Muscle of back (tissue), 11 donors: Measurements from ENCODE around the gene PTPRN2. TPM values are rescaled to one million over a fixed set of nuclear protein-coding genes. Genes with fewer than 3 reads are reported as not detected.

Experiments
- DNase-seq, 3 donors: peaks; one replicate each; pipeline versions ENCODE4 v3.0.0 to v3.0.0-alpha.2; 2013
- polyA plus RNA-seq, 10 donors: library from polyadenylated mRNA; unstranded; fragments of 120-200 nt; gene quantifications; one replicate each; pipeline ENCODE4 v1.2.1, GENCODE V29; 2013; ENCODE audit not compliant: insufficient read length in 10 of 10

The PTPRN2 gene
- polyA plus RNA-seq, 10 donors, result 1.8 to 3.1 (median 2.1) TPM

DNA sequence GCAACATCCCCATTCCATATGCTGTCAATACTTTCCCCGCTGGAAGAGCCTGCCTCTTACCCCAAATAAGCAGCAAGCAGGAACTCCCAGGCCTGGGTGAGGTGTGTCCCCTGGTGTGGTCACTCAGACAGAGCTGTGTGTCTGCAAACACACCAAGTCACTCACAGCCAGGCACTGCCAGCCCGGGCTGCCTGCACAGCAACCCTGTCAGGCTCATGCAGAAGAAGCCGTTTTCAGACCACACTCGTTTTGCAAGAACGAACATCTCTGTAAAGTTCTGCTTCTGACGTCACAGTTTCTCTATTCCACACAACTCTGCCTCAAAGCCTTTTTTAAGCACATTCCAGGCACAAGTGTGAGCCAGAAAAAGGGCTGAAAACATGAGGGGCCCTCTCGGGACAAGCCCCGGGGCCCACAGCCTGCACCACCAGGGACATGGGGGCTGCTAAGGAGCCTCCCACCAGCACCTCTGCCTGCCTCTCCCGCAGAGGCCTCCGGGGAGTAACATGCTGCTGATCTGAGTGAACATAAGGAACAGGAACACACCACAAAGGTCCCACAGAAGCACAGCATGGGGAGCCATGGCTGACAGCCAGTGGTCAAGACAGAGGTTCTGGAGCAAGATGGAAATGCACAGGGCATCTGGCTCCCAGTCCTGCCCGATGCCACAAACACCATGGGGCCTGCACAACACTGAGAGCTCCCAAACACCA is 11.4 kb downstream of the PTPRN2 start:
- DNase-seq, result no peak

DNA sequence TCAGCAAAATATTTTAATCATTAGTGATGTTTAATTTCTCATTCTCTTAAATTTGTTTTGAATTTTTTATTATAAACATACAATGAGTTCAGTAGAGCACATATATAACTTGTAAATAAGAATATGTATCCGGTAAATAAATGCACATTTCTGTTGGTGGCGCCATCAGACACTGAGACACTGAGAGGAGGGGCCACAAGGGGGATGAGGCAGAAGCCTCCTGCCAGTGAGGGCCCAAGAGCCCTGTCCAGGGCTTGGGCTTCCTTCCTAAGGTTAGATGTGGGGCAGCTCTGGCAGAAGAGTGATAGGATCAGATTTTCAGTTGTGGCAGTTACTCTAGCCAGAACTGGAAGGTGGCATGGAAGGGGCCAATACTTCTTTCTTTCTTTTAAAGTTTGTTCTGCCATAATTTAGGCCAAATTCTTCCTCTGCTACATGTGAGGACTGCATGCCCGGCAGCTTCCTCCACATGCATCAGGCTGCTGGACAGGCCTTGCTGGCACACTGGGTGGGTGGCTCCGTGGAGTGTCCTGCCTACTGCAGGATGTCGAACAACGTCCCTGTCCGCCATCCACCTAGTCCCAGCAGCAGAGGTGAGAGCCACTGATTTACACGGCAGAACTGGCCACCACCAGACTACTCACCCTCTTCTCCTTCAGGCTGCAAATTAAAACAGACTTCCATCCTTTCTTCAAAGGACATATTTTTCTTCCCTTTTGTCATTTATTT is 13.2 kb downstream of the PTPRN2 start:
- DNase-seq, result no peak

DNA sequence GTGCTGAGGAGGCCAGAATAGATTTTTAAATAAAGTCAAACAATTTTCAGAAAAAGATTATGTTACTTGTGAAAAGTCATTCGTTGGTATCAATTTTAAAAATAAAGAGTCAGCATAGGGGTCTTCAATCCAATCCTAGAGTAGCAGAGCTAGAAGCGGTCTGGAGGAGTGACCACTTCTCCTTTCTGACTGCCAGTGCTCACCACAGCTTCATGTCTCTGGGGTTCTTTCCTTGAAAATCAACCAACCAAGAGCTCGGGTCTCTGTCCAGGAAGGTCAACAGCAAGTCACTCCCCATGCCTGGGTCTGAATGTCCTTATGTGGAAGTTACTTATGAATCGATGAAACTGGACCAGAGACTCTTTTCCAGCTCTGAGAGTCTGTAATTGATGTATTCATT is 14.3 kb downstream of the PTPRN2 start:
- DNase-seq, result no peak

DNA sequence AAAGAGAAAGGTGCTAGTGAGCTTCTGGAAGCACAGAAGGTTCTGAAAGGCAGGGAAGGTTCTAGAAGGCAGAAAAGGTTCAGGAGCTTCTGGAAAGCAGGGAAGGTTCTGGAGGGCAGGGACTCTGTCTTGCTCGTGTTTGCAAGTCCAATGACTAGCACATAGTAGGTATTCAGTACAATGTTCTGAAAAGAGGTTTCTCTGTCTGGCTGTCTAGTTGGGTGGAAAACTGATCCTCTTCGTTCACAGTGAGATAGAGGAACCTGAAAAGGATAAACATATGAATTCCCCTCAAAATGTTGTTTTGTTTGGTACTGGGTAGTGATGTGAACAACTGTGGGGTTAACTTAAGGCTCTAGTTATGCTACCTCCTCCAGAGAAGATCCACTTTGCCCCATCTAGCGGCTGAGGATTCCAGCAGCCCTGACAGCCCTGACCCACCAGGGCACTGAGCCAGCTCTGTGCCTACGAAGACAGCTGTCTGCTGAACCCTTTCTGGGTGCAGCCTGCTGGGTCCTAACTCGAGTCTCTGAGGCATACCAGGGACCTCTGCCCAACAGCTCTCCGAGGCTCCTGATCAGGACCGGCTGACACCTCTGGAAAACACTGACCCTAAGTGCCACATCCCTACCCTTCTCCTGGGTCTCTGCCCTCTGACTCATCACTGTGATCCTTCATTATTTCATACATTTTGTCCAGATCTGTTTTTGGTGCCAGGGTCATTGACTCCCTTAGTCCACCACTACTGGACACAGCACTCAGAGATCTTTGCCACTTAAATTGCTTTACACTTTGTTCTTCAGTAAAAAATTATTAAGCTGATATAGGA is 15.4 kb downstream of the PTPRN2 start:
- DNase-seq, result peak; percentile 27 to 44 (median 33)

DNA sequence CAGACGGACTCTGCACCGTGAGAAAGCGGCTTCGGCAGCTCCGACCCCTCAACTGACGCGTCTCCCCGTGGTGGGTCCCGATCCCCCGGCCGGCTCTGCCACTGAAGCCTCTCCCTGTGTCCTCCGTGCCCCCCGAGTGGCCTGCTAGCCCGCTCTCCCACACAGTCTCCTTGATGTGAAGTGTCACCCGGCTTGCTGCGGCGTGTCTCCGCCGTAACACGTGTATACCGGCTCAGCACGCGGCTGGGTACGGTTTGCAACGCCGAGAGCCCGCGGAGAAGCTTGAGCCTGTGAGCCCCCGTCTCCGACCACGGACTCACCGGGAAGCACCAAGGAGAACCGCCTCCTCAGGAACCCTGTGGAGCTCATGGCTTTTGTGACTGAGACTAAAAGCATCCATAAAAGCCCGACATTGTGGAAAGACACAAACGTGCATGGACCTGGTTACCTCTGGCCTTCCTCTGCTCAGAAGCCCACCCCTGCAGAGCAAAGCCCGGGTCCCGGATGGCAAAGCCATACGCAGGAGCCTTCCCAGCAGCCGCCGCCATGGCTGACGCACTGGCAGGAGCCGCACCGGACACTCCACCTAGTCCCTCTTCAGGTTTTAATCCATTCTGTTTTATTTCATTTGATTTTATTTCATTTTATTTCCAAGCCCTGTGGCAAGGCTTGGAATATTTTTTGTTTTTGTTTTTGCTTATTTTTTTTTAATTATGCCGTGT is 17.0 kb downstream of the PTPRN2 start:
- DNase-seq, result no peak

DNA sequence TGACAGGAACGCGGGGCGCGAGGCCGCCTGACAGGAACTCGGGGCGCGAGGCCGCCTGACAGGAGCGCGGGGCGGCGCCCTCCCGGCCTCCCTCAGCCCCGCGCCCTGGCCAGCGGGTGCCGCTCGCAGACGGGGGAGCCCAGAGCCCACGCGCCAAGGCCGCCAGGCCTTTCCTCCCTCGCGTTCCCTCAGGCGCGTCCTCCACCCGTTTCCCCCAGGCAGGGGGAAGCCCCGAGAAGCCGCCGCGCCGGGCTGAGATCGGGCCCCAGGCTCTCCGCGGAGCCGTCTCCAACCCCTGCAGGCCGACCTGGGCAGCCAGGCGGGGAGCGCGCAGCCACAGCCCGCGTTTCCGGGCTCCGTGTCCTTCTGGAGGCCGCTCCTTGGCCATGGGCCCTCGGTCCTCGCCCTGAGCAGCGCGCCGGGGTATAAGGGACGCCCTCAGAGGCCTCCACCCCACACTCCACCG is 17.7 kb downstream of the PTPRN2 start:
- no peak for DNase-seq

DNA sequence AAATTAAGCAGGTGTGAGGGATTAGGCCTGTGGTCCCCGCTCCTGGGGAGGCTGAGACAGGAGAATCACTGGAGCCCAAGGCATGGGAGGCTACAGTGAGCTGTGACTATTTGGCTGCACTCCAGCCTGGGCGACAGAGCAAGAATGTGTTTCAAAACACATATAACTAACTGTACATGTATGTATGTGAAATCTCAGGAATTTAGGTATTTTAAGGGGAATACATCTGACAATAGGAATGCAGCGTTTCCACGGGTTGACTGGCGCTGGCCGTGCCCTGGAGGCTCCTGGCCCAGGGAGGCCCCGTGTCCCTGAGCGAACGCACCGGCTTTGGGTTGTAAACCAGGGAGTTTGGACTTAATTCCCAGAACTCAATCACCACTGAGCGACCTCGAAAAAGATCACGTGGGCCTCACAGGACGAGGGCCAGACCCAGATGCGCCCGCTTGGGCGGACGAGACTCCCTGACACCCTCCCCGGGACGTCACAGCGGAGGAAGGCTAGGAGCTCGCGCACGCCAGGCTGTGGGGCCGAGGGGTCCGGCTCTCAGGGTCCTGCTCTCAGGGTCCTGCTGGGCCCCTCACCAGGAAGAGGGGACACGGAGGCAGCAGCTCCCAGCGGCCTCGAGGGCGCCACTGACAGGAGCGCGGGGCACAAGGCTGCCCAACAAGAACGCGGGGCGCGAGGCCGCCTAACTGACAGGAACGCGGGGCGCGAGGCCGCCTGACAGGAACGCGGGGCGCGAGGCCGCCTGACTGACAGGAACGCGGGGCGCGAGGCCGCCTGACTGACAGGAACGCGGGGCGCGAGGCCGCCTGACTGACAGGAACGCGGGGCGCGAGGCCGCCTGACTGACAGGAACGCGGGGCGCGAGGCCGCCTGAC is 18.4 kb downstream of the PTPRN2 start:
- no peak for DNase-seq

DNA sequence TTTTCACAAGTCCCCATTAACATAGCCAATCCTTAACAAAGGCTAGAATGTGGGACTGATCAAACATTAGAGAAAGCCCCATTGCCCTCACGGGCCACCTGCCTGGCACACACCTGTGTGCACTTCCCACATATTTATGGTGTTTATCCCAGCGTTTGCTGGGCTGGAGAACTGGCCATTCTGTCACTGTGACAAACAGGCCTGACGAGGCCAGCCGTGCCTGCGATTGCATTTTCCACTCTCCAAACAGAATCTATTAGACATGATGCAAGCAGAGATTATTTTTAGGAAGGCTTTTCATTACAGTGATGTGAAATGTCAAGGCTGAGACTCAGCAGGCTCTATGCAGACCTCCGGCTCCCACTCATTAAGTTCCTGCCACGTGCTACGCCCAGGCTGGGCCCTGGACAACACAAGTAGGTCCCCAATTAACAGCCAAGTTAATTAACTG is 20.4 kb downstream of the PTPRN2 start:
- DNase-seq, result no peak

DNA sequence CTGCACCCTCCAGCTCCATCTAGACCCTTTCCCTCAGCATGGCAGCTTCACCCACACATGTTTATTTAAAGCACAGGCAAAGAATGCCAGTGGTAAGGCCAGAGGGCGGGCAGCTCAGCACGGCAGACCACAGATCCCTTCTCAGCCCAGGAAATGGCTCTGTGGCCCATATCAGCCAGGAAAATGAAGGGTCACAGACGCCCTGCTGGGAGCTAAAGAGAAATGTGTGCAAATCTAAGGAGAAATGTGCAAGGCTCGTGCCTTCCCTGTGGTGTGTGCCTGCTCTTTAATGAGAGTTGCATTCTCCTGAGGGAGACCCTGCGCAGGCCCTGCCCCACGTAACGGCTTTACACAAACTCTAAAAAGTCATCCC is 23.0 kb downstream of the PTPRN2 start:
- no peak for DNase-seq

DNA sequence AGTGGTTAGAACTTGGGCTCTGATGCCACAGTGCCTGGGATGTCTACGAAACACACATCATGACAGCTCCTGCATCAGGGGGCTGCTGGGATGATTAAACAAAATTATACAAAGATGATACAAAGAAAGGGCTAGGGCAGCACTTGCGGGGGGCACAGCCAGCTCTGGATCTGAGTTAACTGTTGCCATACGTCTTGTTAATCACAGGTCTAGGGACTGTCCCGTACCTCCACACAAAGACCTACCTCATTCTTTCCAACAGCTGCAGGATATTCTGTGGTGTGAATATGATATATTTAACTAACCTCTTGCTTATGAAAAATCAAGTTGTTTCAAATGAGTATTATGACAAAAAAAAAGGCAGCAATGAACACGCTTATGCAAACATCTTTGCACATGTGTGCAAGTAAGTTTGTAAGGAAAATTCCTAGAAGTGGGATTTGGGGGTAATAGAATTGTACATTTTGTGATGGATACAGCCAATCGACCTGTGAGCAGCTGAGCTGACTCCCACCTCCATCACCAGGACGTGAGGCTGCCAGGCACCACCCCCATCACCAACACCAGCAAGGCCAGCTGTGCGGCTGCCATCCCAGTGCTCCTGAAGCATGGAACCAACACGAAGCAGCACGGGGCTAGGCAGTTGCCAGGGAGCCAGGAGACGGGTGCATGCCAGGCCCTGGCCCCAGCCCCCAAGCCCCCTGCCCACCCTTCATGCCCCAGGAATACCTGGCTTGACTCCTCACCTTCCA is 23.5 kb downstream of the PTPRN2 start:
- DNase-seq, result no peak

DNA sequence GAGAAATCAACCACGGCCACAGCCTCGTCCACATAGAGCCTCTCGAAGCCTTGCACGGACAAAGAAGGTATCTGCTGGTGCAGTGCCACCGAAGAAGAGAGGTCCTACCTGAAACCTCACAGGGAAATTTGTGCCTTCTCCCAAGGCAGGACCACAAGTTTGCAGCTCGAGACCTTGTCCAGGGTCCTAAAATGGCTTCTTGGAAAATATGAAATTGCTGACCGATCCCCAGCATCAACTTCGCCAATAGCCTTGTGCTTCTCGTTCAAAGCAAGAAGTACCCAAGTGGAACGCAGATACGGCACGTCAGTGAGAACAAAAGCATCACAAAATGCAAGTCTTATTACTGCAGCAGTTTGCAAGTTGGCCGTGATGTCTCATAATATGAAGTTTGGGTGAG is 24.6 kb downstream of the PTPRN2 start:
- DNase-seq, result no peak

DNA sequence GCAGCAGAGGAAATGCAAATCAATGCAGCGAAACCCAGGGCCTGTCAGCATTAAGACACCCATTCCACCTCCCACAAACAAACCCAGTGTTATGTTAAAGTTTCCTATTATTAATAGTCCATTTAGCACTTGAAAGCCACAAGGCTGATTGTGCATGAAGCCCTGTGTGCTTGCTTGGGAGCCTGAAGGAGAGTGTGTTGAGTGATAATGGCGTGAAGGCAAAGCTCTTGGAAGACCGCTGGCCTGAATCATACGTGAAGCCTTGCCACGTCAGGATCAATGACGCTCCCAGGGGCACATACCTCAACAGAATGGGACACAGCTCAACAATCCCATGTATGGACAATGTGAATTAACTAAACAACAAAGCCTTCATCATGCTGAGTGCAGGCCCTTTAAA is 25.1 kb downstream of the PTPRN2 start:
- DNase-seq, result no peak

DNA sequence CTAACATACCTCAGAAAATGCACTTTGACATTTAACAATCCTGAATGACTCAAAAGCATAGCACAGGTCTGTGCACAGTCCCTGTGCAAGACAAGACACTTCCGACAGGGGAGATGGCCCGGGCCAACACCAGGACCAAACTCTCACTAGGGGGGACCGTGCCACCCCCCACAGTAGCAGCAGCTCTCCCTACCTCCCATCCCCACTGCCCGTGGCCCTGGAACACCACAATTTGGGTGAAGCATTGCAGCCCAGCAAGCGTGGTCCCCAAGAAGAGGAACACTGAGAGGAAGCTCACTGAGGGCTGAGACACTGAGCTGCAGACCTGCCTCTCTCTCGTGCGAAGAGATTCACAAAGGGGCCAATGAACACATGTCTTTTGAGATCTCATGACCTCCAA is 26.0 kb downstream of the PTPRN2 start:
- no peak for DNase-seq

DNA sequence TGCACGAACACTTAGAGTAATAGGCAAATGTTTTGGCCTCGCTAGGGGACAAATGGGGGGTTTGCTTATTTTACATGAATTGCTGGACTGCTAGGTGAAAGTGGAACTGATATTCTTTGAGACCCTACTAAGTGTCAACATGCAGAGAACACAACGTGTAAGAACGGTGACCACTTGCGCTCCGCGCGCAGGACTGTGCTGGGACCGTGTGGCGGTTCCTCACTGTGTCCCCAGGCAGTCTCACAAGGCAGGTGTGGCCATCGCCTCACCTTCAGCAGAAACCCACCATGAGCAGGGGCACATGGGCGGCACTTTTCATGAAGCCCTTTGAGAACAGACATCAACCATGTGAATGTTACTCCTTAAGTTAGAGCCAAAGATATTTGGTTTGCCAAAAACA is 27.2 kb downstream of the PTPRN2 start:
- no peak for DNase-seq

DNA sequence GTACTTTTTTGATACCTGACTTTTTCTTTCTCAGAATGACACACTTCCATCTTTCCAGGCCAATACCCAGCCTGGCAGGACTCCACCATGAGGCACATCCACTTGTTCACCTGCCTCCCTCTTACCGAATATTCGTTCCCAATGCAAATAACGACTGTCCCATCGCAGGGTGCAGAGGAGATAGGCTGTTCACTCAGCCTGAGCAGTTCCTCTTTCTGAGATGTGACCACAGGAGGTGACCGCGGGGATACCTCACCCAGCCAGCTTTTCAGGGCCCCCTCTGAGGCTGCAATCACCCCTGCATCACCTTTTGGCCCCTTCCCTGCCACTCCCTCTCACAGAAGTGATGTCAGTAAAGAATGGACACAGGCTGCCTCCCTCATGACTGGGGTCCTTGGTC is 28.3 kb downstream of the PTPRN2 start:
- DNase-seq, result no peak

DNA sequence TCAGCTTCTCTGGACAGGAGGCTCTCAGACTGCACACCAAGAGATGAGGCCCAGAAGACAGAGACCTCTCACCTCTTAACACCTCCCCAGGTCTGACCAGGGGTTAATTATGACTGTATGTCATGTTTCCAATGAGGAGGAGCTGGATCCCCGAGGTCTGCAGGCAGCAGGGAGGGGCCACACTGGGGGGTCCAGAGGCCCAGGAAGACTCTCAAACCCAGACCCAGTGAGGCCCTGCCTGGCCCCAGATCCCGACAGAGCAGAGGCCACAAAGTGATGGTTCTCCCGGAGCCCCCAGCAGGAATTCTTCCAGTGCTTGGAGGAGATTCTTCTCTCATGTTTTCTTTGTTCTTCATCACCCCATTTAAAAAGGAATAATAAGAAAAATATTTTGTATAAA is 28.8 kb downstream of the PTPRN2 start:
- no peak for DNase-seq

DNA sequence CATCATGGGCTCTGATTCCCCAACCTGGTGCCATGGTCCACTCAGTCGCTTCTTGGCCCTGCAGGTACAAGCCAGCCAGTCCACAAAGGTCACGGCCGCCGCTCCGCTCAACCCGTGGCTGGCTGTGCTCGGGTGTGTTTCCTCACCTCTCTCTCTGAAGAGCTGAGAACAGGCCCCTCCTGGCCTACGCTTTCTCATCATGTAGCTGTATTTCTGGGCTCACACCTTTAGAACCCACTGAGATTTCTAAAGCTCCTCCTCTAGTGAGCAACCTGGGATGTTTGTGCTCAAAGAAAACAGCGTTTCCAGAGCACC is 30.2 kb downstream of the PTPRN2 start:
- no peak for DNase-seq

DNA sequence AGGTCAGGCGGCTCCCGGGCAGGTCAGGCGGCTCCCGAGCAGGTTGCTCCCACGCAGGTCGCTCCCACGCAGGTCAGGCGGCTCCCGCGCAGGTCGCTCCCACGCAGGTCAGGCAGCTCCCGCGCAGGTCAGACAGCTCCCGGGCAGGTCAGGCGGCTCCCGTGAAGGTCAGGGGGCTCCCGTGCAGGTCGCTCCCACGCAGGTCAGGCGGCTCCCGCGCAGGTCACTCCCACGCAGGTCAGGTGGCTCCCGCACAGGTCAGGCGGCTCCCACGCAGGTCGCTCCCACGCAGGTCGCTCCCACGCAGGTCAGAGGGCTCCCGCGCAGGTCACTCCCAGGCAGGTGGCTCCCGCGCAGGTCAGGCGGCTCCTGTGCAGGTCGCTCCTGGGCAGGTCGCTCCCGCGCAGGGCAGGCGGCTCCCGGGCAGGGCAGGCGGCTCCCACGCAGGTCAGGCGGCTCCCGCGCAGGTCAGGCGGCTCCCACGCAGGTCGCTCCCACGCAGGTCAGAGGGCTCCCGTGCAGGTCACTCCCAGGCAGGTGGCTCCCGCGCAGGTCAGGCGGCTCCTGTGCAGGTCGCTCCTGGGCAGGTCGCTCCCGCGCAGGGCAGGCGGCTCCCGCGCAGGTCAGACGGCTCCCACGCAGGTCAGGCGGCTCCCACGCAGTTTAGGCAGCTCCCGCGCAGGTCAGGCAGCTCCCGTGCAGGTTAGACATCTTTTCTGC is 30.7 kb downstream of the PTPRN2 start:
- DNase-seq, result no peak

DNA sequence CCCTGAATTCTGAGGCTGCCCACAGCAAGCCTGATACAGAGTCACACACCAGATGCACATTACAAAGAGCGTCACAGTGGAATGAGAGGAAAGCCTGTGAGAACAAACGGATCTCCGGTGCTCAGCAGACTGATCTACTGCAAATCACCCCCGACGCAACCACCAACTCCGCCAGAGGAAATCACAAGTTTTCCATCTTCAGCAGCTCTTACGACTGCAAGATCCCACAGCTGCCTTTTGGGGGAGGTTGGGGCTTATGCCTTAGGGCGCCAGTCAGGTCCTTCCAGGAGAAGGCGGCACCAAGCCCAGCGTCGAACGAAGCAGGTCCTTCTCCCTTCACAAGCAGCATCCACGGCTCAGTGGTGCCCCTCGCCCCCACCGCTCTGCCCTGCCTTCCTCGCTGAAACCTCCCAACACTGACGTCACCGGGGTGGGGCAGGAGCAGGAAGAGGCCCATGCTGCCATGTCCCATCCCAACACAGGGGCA is 32.5 kb downstream of the PTPRN2 start:
- no peak for DNase-seq
